Transverse colon (tissue), 4 donors: Measurements from ENCODE around the gene AGFG1. TPM values are rescaled to one million over a fixed set of nuclear protein-coding genes. Genes with fewer than 3 reads are reported as not detected.

Source experiments
- DNase-seq: peaks from one replicate; pipeline ENCODE4 v3.0.0-alpha.2; 2019
- H3K27ac ChIP-seq, 4 donors: fragments of 200-600 bp; sonication (generic); 2 replicates each; pipeline ENCODE4 v1.5.1; 2016 to 2018; ENCODE audit warnings: inconsistent platforms in 4 of 4
- H3K27me3 ChIP-seq: fragments of 200-600 bp; sonication (generic); 2 replicates; pipeline ENCODE4 v1.5.1; 2017; ENCODE audit warnings: inconsistent platforms
- H3K36me3 ChIP-seq, 4 donors: fragments of 200-600 bp; sonication (generic); 2 replicates each; pipeline ENCODE4 v1.5.1; 2017 to 2019; ENCODE audit warnings: inconsistent platforms in 4 of 4
- H3K4me1 ChIP-seq, 4 donors: fragments of 200-600 bp; sonication (generic); 2 replicates each; pipeline ENCODE4 v1.5.1; 2017 to 2020; ENCODE audit warnings: inconsistent platforms in 4 of 4
- H3K4me3 ChIP-seq, 4 donors: fragments of 200-600 bp; sonication (generic); 1 replicate in 1 of 4; 2 replicates in 3 of 4; pipeline versions ENCODE4 v1.5.1 to v1.6.1; 2017 to 2019; ENCODE audit warnings: inconsistent platforms in 4 of 4
- H3K9me3 ChIP-seq, 2 donors: fragments of 200-600 bp; sonication (generic); 2 replicates each; pipeline ENCODE4 v1.5.1; 2017 to 2019; ENCODE audit warnings: inconsistent platforms in 2 of 2
- CTCF ChIP-seq, 5 experiments: fragments of 200-600 bp in 3 of 5; fragments of 450-650 bp in 2 of 5; sonication (generic) in 3 of 5; IDR thresholded peaks; 1 replicate in 2 of 5; 2 replicates in 3 of 5; pipeline ENCODE4 v1.5.1; 2016 to 2017; ENCODE audit warnings: antibody characterized with exemption in 5 of 5, inconsistent platforms in 3 of 5, mild to moderate bottlenecking in 2 of 5, moderate library complexity in 1 of 5
- EP300 ChIP-seq: sonication (generic); formaldehyde crosslinking; IDR thresholded peaks from one replicate; pipeline ENCODE4 v1.6.1; 2017; ENCODE audit warnings: antibody characterized with exemption, low read depth
- POLR2A ChIP-seq: fragments of 450-650 bp; IDR thresholded peaks from one replicate; pipeline ENCODE4 v1.6.1; 2016; ENCODE audit warnings: antibody characterized with exemption, mild to moderate bottlenecking, moderate library complexity
- POLR2AphosphoS5 ChIP-seq, 3 donors: sonication (generic); formaldehyde crosslinking; IDR thresholded peaks; one replicate each; pipeline ENCODE4 v1.6.1; 2016; ENCODE audit warnings: antibody characterized with exemption in 3 of 3
- WGBS, 2 donors: methylation state at CpG; one replicate each; pipeline ENCODE4 v1.1.5; 2018; ENCODE audit warnings: low coverage in 1 of 2; 5-methylcytosine and 5-hydroxymethylcytosine counted together
- in situ Hi-C, 4 donors: fragments of 200-750 bp; cut with MboI; loops; one replicate each; pipeline versions ENCODE4 v1.15.0 to v1.15.1; 2017; ENCODE audit warnings: low sequenced_read_pairs in 3 of 4, low pct_ligation_motif_present in 1 of 4, low pct_unique_long_range_greater_than_20kb in 1 of 4
- intact Hi-C: fragments of 100-400 bp; cut with DNase I; formaldehyde crosslinking; loops from one replicate; pipeline ENCODE4 v1.15.1; 2023; ENCODE audit warnings: low total_unique reads
- total RNA-seq, 4 donors: library from RNA; depleted of rRNA; stranded (reverse); fragments of >200 nt; gene quantifications; one replicate each; pipeline ENCODE4 v1.1.0, GENCODE V29; 2016

Gene AGFG1
- total RNA-seq, 4 donors from 2014 or later = 15.5 to 76.3 (median 32.9) TPM

GRCh38 chr2:227606476-227606875 is 134.5 kb downstream of the AGFG1 start:
- DNase-seq = no peak

GRCh38 chr2:227607941-227608340 is 136.0 kb downstream of the AGFG1 start:
- Histone ChIP-seq H3K36me3 (no peaks in the 10 kb centered on the region), H3K27ac (no peak overlapping the region), H3K27me3 (no peaks in the 10 kb centered on the region), H3K4me3 (no peak overlapping the region), H3K4me1 (peaks cover 0 to 3% (median 0%) of the 10 kb centered on the region in 4 donors), H3K9me3 (no peaks in the 10 kb centered on the region)
- 71 to 75% methylated on average over 3 of the region's 3 CpGs for WGBS, 2 donors
- in situ Hi-C loops = no loop called here
- no peak for TF ChIP-seq POLR2AphosphoS5 (IDR thresholded peaks at IDR 0.05)
- TF ChIP-seq CTCF (IDR thresholded peaks at IDR 0.05) = no peak
- TF ChIP-seq EP300 = no peak
- no peak for TF ChIP-seq POLR2A
- intact Hi-C loops = no loop called here
- no peak for DNase-seq

More at GRCh38 chr2:227606476-227606875, 134.5 kb downstream of the AGFG1 start:
- Histone ChIP-seq H3K27me3 (no peaks in the 10 kb centered on the region), H3K4me3 (no peak overlapping the region), H3K27ac (no peak overlapping the region), H3K9me3 (no peaks in the 10 kb centered on the region), H3K36me3 (no peaks in the 10 kb centered on the region), H3K4me1 (peaks cover 0 to 3% (median under 1%) of the 10 kb centered on the region in 4 donors)
- TF ChIP-seq CTCF (IDR thresholded peaks at IDR 0.05) (no peak), POLR2AphosphoS5 (IDR thresholded peaks at IDR 0.05) (no peak), EP300 (no peak), POLR2A (no peak)
- WGBS, 2 donors = 81 to 90% methylated on average over 1 of the region's 1 CpG
- in situ Hi-C loops (no loop called here), intact Hi-C loops (no loop called here)

GRCh38 chr2:227608561-227609338 is 136.8 kb downstream of the AGFG1 start:
- Histone ChIP-seq H3K4me1 (peaks cover 0 to 3% (median 0%) of the 10 kb centered on the region in 4 donors), H3K27ac (no peak overlapping the region), H3K4me3 (no peak overlapping the region), H3K27me3 (no peaks in the 10 kb centered on the region), H3K9me3 (no peaks in the 10 kb centered on the region), H3K36me3 (no peaks in the 10 kb centered on the region)
- DNase-seq = no peak
- no peak for TF ChIP-seq POLR2AphosphoS5 (IDR thresholded peaks at IDR 0.05)
- TF ChIP-seq POLR2A = no peak
- in situ Hi-C loops (no loop called here), intact Hi-C loops (no loop called here)
- WGBS, 2 donors = 53 to 61% methylated on average over 4 to 14 of the region's 16 CpGs

GRCh38 chr2:227610123-227610522 is 138.2 kb downstream of the AGFG1 start:
- H3K27ac ChIP-seq = no peak overlapping the region
- TF ChIP-seq CTCF (IDR thresholded peaks at IDR 0.05) (no peak), EP300 (no peak), POLR2A (no peak), POLR2AphosphoS5 (IDR thresholded peaks at IDR 0.05) (no peak)
- H3K9me3 ChIP-seq = no peaks in the 10 kb centered on the region
- no peaks in the 10 kb centered on the region for H3K36me3 ChIP-seq
- no peak for DNase-seq
- in situ Hi-C loops = no loop called here
- intact Hi-C loops = no loop called here
- no peaks in the 10 kb centered on the region for H3K27me3 ChIP-seq
- 65 to 69% methylated on average over 2 of the region's 2 CpGs for WGBS, 2 donors
- no peak overlapping the region for H3K4me3 ChIP-seq
- peaks cover 0 to 3% (median 0%) of the 10 kb centered on the region in 4 donors for H3K4me1 ChIP-seq

Other genes starting within 250 kb of the AGFG1 start
- gene MFF, start 146.9 kb upstream of the AGFG1 start, total RNA-seq = 100 to 1,000 TPM in 2 of 4 donors, 10 to 100 TPM in 2; 22.3 to 127 (median 103) TPM
- 10 to 100 TPM in 1 of 4 donors, 1 to 10 TPM in 1, under 1 TPM in 2; 0.40 to 10.2 (median 1.1) TPM for gene TM4SF20, start 92.8 kb upstream of the AGFG1 start, total RNA-seq
- not detected for gene SCYGR1, start 84.2 kb upstream of the AGFG1 start, total RNA-seq
- gene SCYGR2, start 126.7 kb downstream of the AGFG1 start, total RNA-seq = not detected
- gene SCYGR3, start 142.7 kb downstream of the AGFG1 start, total RNA-seq = not detected
- not detected for gene SCYGR4, start 145.3 kb downstream of the AGFG1 start, total RNA-seq
- gene SCYGR5, start 194.6 kb downstream of the AGFG1 start, total RNA-seq = not detected
- gene SLC19A3, start 245.9 kb downstream of the AGFG1 start, total RNA-seq = 10 to 100 TPM in 1 of 4 donors, 1 to 10 TPM in 3; 4.2 to 24.9 (median 7.3) TPM